ENCODE results near the gene CCDC134.
"Not testable (repeated sequence)": the region's sequence is repeated elsewhere in the genome, so short reads cannot be mapped to it uniquely, and the experiment has no call there.

Gene CCDC134

GRCh38 chr22:41845380-41846267, 45.1 kb downstream of the CCDC134 start:
- no peak for DNase-seq

GRCh38 chr22:41846268-41846987, 45.9 kb downstream of the CCDC134 start:
- DNase-seq: no peak

- no peak for DNase-seq
Measured at GRCh38 chr22:41847300-41847699, 46.8 kb downstream of the CCDC134 start.

GRCh38 chr22:41848468-41848867, 48.0 kb downstream of the CCDC134 start:
- no peak for DNase-seq

- no peak for DNase-seq
Measured at GRCh38 chr22:41856469-41856868, 56.0 kb downstream of the CCDC134 start.

GRCh38 chr22:41857155-41857859, 56.8 kb downstream of the CCDC134 start:
- peak; percentile 83 for DNase-seq

GRCh38 chr22:41857860-41858199, 57.4 kb downstream of the CCDC134 start:
- DNase-seq: no peak

GRCh38 chr22:41862160-41862529, 61.7 kb downstream of the CCDC134 start:
- DNase-seq: peak; percentile 63 to 71

GRCh38 chr22:41862530-41863266, 62.2 kb downstream of the CCDC134 start:
- DNase-seq: peak; percentile 80 to 81

GRCh38 chr22:41863472-41863871, 63.0 kb downstream of the CCDC134 start:
- DNase-seq: no peak

GRCh38 chr22:41868556-41868955, 68.1 kb downstream of the CCDC134 start:
- DNase-seq: no peak

- not testable (repeated sequence) for DNase-seq
Measured at GRCh38 chr22:41870081-41870480, 69.6 kb downstream of the CCDC134 start.

GRCh38 chr22:41870786-41871185, 70.3 kb downstream of the CCDC134 start:
- DNase-seq: no peak

- DNase-seq: peak; percentile 51 to 60
Measured at GRCh38 chr22:41873391-41873790, 72.9 kb downstream of the CCDC134 start.

GRCh38 chr22:41874090-41874489, 73.6 kb downstream of the CCDC134 start:
- DNase-seq: no peak

- DNase-seq: no peak
Measured at GRCh38 chr22:41875531-41876270, 75.2 kb downstream of the CCDC134 start.
